ENCODE measurements around the gene BLACAT1. TPM values are rescaled to one million over a fixed set of nuclear protein-coding genes. Genes with fewer than 3 reads are reported as not detected.

The BLACAT1 gene
- total RNA-seq, 4 donors from 2014 or later = 0.29 to 2.3 (median 0.99) TPM

- Histone ChIP-seq H3K27ac (no peak overlapping the region), H3K4me3 (no peak overlapping the region), H3K27me3 (peaks cover 0 to 38% (median 0%) of the 10 kb centered on the region in 4 donors), H3K36me3 (no peaks in the 10 kb centered on the region), H3K9me3 (no peaks in the 10 kb centered on the region), H3K4me1 (peaks cover 11 to 38% (median 26%) of the 10 kb centered on the region in 3 donors)
- intact Hi-C loops (cut with DNase I) = loop anchor here (10.0 kb wide), 1 partner anchor 162 kb away; no protein-coding TSS in a partner anchor
- DNase-seq = no peak
- 88 to 100% methylated on average over 1 of the region's 1 CpG for WGBS, 2 donors
- TF ChIP-seq CTCF (IDR thresholded peaks at IDR 0.05) (no peak), POLR2A (IDR thresholded peaks at IDR 0.05) (no peak)
These were observed 40.8 kb upstream of the BLACAT1 start for GRCh38 chr1:205496661-205497060.

GRCh38 chr1:205495237-205495823 is 39.5 kb upstream of the BLACAT1 start:
- peaks cover 11 to 32% (median 23%) of the 10 kb centered on the region in 3 donors for H3K4me1 ChIP-seq
- H3K27me3 ChIP-seq = peaks cover 0 to 51% (median 0%) of the 10 kb centered on the region in 4 donors
- no peak overlapping the region for H3K27ac ChIP-seq
- intact Hi-C loops (cut with DNase I) = loop anchor here (10.0 kb wide), 1 partner anchor 161 kb away; no protein-coding TSS in a partner anchor
- WGBS, 2 donors = 67 to 69% methylated on average over 5 to 8 of the region's 9 CpGs
- no peaks in the 10 kb centered on the region for H3K36me3 ChIP-seq
- no peak for DNase-seq
- H3K4me3 ChIP-seq = no peak overlapping the region
- H3K9me3 ChIP-seq = no peaks in the 10 kb centered on the region
- TF ChIP-seq POLR2A (IDR thresholded peaks at IDR 0.05) = no peak
- TF ChIP-seq CTCF (IDR thresholded peaks at IDR 0.05) = no peak

GRCh38 chr1:205494115-205494514 is 38.3 kb upstream of the BLACAT1 start:
- peaks cover 0 to 64% (median 0%) of the 10 kb centered on the region in 4 donors for H3K27me3 ChIP-seq
- H3K27ac ChIP-seq = no peak overlapping the region
- intact Hi-C loops (cut with DNase I) = loop anchor here (10.0 kb wide), 1 partner anchor 159 kb away; no protein-coding TSS in a partner anchor
- 75 to 85% methylated on average over 4 of the region's 4 CpGs for WGBS, 2 donors
- no peak for DNase-seq
- H3K9me3 ChIP-seq = no peaks in the 10 kb centered on the region
- H3K36me3 ChIP-seq = no peaks in the 10 kb centered on the region
- no peak for TF ChIP-seq CTCF (IDR thresholded peaks at IDR 0.05)
- TF ChIP-seq POLR2A (IDR thresholded peaks at IDR 0.05) = no peak
- H3K4me3 ChIP-seq = no peak overlapping the region
- peaks cover 11 to 29% (median 23%) of the 10 kb centered on the region in 3 donors for H3K4me1 ChIP-seq

- H3K27ac ChIP-seq = peak overlapping the region in 1 of 4 donors; percentile 42
- peaks cover 11 to 29% (median 23%) of the 10 kb centered on the region in 3 donors for H3K4me1 ChIP-seq
- TF ChIP-seq POLR2A (IDR thresholded peaks at IDR 0.05) (no peak), CTCF (IDR thresholded peaks at IDR 0.05) (no peak)
These were observed 37.6 kb upstream of the BLACAT1 start for GRCh38 chr1:205493241-205494085.

More at GRCh38 chr1:205493241-205494085, 37.6 kb upstream of the BLACAT1 start:
- H3K9me3 ChIP-seq = no peaks in the 10 kb centered on the region
- H3K4me3 ChIP-seq = no peak overlapping the region
- H3K36me3 ChIP-seq = no peaks in the 10 kb centered on the region
- WGBS, 2 donors = 19 to 51% methylated on average over 6 to 7 of the region's 11 CpGs
- intact Hi-C loops (cut with DNase I) = loop anchor here (10.0 kb wide), 1 partner anchor 159 kb away; no protein-coding TSS in a partner anchor
- H3K27me3 ChIP-seq = peaks cover 0 to 70% (median 0%) of the 10 kb centered on the region in 4 donors
- no peak for DNase-seq
